Right forelimb (tissue), 1 donor: ENCODE results near the gene U2AF1.
"Not testable (repeated sequence)": the region's sequence is repeated elsewhere in the genome, so short reads cannot be mapped to it uniquely, and the experiment has no call there.

Source experiments
- DNase-seq: peaks from one replicate; pipeline ENCODE4 v3.0.0-alpha.2; 2018

The U2AF1 gene

GRCh38 chr21:43076023-43076637 lies 31.2 kb downstream of the U2AF1 start:
- DNase-seq = not testable (repeated sequence)

- not testable (repeated sequence) for DNase-seq
Observed at GRCh38 chr21:43075170-43076022, 32.0 kb downstream of the U2AF1 start, which contains the start of gene CBS. Gene CBS (minus strand): TSS chr21:43075835. CDS start chr21:43072193, 3,642 bp downstream.

GRCh38 chr21:43074401-43075169 lies 32.8 kb downstream of the U2AF1 start:
- not testable (repeated sequence) for DNase-seq

- not testable (repeated sequence) for DNase-seq
Observed at GRCh38 chr21:43072742-43073141, 34.6 kb downstream of the U2AF1 start.

GRCh38 chr21:43069682-43070081 lies 37.7 kb downstream of the U2AF1 start:
- not testable (repeated sequence) for DNase-seq

- DNase-seq = not testable (repeated sequence)
Observed at GRCh38 chr21:43068065-43068464, 39.3 kb downstream of the U2AF1 start.

- not testable (repeated sequence) for DNase-seq
Observed at GRCh38 chr21:43066690-43067089, 40.7 kb downstream of the U2AF1 start.

- not testable (repeated sequence) for DNase-seq
Observed at GRCh38 chr21:43065991-43066390, 41.4 kb downstream of the U2AF1 start.

GRCh38 chr21:43064265-43064917 lies 43.0 kb downstream of the U2AF1 start:
- DNase-seq = not testable (repeated sequence)

GRCh38 chr21:43062955-43063664 lies 44.3 kb downstream of the U2AF1 start:
- not testable (repeated sequence) for DNase-seq

GRCh38 chr21:43053112-43053511 lies 54.3 kb downstream of the U2AF1 start:
- DNase-seq = not testable (repeated sequence)

- peak; percentile 42 for DNase-seq
Observed at GRCh38 chr21:43045876-43046821, 61.2 kb downstream of the U2AF1 start.

- peak; percentile 30 for DNase-seq
Observed at GRCh38 chr21:43045165-43045875, 62.0 kb downstream of the U2AF1 start.

GRCh38 chr21:43044547-43044946 lies 62.8 kb downstream of the U2AF1 start:
- DNase-seq = peak; percentile 6

GRCh38 chr21:43043291-43043690 lies 64.1 kb downstream of the U2AF1 start:
- not testable (repeated sequence) for DNase-seq
